ENCODE measurements around the gene RRP1B.
A peak's percentile ranks its signal among the peaks of the same experiment; 100 is the strongest.
"Not testable (repeated sequence)": the region's sequence is repeated elsewhere in the genome, so short reads cannot be mapped to it uniquely, and the experiment has no call there.

The RRP1B gene

DNA sequence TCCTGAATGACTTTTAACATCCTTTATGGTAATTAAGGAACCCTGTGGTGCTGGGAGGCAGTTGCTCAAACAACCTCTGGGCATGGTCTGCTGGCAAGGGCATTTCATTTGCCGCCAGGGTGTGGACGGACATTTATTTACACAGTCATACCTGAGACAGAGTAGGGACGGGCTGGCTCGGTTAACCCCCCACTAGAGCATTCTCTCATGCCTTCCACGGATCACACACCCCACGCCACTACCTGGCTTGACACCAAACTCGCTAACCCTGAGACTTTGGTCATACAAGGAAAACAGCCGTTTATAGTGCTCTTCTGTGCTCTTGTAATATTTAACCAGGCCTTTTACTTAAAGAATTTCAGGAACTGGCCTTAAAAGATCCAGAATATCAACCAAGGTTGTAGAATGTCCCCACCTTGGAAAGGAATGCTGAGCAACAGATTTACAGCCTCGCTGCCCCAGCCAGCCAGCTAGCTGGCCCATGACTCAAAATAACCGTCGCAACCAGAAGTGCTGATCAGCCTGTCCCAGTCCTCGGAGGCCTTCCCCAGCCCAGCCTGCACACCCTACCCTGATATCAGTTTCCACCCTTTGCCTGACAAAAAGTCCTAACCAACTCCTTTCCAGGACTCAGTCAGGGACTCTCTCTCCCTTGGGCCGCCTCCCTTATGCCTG, 53.0 kb downstream of the RRP1B start:
- TF ChIP-seq, protein P1, sequence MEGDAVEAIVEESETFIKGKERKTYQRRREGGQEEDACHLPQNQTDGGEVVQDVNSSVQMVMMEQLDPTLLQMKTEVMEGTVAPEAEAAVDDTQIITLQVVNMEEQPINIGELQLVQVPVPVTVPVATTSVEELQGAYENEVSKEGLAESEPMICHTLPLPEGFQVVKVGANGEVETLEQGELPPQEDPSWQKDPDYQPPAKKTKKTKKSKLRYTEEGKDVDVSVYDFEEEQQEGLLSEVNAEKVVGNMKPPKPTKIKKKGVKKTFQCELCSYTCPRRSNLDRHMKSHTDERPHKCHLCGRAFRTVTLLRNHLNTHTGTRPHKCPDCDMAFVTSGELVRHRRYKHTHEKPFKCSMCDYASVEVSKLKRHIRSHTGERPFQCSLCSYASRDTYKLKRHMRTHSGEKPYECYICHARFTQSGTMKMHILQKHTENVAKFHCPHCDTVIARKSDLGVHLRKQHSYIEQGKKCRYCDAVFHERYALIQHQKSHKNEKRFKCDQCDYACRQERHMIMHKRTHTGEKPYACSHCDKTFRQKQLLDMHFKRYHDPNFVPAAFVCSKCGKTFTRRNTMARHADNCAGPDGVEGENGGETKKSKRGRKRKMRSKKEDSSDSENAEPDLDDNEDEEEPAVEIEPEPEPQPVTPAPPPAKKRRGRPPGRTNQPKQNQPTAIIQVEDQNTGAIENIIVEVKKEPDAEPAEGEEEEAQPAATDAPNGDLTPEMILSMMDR (conservative IDR thresholded peaks at IDR 0.05; ENCODE audit: low read depth, low read length), result no peak
- DNase-seq (ENCODE audit: low read depth), result peak; percentile 49
- no peak overlapping the region for H3K4me3 ChIP-seq (ENCODE audit: low read depth, low read length)

DNA sequence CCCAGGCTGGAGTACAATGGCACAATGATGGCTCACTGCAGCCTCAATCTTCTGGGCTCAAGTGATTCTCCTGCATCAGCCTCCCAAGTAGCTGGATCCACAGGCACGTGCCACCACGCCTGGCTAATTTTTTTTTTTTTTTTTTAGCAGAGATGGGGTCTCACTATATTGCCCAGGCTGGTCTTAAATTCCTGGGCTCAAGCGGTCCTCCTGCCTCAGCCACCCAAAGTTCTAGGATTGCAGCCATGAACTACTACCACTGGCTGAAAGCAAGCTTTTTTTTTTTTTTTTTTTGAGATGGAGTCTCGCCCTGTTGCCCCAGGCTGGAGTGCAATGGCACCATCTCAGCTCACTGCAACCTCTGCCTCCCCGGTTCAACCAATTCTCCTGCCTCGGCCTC, 53.8 kb downstream of the RRP1B start:
- DNase-seq (ENCODE audit: low read depth); H3K4me3 ChIP-seq (ENCODE audit: low read depth, low read length): not testable (repeated sequence)

DNA sequence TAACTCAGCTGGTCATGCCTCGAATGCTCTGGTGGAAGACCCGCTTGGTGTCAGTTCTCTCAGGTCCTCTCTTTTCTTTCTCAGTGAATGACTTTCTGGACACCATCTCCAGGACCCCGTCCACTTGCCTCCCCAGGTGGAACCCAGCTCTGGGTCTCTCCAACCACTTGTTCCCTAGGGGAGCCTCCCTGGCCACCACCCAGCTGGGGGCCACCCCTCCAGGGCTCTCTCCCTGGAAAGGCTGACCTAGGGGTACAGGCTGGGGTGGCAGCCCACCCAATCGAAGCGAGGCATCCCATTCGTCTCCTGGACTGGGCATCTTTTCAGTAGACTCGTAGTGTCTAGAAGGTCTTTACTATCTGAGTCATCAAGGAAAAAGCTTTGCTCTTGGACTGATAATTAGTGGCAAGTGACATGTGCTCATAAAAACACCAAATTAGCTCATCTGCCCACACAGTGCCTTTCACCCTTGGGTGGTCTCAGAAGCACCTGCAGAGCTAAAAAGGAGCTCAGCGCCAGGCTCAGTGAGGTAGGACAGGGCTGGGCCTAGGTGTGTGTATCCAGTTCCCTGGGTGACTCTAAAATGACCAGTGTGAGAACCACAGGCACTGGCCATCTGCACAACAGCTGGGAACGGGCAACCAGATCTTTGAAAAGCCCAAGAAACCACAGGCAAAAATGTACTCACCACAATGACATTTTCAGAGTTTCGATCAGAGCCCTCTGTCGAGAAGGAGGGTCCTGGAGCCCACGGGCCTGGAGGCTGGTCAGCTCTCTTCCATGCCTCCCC, 57.2 kb downstream of the RRP1B start:
- TF ChIP-seq, protein P1 (conservative IDR thresholded peaks at IDR 0.05; ENCODE audit: low read depth, low read length), result no peak
- no peak for DNase-seq (ENCODE audit: low read depth)
- no peak overlapping the region for H3K4me3 ChIP-seq (ENCODE audit: low read depth, low read length)

DNA sequence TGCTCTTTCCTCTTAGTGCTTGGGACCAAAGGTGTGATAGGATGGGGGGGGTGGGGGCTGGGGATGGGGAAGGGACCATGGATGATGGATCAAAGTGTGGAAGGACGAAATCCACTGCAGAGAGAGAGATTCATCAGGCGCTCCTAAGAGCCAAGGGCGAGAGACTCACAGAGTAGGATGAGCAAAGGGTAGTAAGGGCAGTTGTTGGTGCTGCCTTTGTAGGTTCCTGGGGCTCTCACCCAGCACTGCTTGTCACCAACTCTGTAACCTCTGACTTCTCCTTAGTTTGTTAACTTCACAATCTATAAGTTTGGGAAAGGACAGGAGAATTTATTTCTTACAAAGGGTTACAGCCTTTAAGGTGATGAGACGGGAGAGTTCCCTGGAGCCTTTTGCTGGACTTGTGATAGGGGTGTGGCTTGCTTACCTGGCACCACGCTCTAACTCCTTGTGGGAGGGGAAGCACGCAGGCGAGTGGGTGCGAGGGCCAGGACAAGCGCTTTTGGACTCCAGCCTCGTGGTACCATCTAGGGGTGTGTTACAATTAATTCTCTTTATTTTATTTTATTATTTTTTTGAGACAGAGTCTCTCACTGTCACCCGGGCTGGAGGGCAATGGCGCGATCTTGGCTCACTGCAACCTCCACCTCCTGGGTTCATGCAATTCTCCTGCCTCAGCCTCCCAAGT, 58.0 kb downstream of the RRP1B start:
- TF ChIP-seq, protein P1 (conservative IDR thresholded peaks at IDR 0.05; ENCODE audit: low read depth, low read length), result no peak
- DNase-seq (ENCODE audit: low read depth), result no peak
- H3K4me3 ChIP-seq (ENCODE audit: low read depth, low read length), result no peak overlapping the region

DNA sequence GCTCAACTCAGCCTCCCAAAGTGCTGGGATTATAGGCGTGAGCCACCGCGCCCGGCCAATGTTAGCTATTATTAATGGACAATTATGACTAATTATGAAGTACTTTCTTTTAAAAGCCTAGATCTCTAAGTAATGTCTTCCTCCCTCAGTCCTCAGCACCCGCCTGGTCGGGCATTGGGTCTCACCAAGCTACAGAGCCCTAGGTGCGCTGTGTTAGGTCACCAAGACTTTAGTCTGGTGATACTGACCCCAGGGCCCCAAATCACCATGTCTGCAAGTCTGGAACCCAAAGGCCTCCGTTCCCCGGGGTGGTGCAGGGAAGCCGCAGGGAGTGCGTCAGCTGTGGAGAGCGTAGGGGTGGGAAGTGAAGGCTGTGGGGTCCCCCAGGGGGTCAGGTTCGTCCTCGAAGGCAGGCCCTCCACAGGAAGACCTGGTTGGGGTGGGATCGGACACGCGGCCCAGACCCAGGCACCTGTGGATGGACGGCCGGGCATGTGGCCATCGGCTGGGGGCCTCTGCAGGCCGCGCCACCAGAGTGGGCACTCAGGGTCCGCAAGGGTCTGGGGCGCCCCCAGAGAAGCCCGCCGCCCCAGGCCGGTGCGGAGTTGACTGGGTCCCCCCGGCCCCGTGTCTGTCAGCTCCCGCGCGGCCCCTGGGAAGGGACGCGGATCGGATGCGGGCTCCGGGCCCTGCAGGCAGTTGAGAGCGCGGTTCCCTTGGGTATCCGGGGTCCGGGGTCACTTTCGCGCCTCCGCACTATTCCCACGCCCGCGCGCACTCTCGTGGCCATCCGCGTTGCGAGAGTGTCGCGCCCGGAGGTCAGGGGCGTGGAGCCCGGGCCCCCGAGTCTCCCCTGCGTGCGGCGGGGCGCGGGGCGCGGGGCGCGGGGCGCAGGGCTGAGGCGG, 58.9 kb downstream of the RRP1B start:
- TF ChIP-seq, protein P1 (conservative IDR thresholded peaks at IDR 0.05; ENCODE audit: low read depth, low read length), result no peak
- DNase-seq (ENCODE audit: low read depth), result no peak
- H3K4me3 ChIP-seq (ENCODE audit: low read depth, low read length), result peak overlapping the region; percentile 92

DNA sequence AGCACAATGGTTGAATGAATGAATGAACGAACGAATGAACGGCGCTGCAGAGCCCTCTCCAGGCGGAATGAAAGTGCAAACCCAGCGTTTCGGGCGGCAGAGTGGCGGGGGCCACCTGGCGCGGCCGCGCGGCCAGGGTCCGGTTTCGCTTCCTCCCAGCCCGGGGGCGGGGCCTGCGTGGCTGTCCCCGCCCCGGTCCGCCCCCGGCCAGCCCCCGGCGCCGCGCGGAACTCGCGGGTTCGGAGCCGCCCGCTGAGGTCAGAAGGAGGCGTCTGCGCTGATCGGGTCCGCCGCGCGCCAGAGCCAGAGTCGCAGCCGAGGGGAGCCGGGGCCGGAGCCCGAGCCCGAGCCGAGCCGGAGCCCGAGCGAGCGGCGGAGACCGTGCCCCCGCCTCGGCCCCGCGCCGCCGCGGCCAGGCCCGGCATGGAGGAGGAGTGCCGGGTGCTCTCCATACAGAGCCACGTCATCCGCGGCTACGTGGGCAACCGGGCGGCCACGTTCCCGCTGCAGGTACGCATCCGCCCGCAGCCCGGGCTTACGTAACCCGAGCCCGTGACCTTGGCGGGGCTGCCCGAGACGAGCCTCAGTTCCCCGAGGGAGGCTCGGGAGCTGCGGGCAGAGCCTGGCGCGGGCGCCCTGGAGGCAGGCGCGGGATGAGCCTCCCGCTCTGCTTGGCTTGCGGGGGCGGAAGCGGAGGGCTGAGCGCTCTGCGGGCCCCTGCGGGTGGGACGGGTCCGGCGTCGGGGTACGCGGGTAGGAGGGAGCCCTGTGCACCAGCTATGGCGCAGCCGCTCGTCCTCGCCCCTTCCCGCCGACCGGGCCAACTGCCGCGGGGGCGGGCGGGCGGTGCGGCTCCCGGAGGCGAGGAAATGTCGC, 59.8 kb downstream of the RRP1B start, which contains the start of gene PDXK:
PDXK (plus strand) TSS at position 258 of the 876 bp plus-strand sequence; CDS start at position 424, 166 bp downstream.
- TF ChIP-seq, protein P1 (conservative IDR thresholded peaks at IDR 0.05; ENCODE audit: low read depth, low read length), result peak; percentile 12
- H3K4me3 ChIP-seq (ENCODE audit: low read depth, low read length), result peak within 1 kb of the TSS; percentile 92
- peak; percentile 86 for DNase-seq (ENCODE audit: low read depth)

Data from choroid plexus epithelial cell (primary cell).